ENCODE measurements around the gene LMNA.

DNA sequence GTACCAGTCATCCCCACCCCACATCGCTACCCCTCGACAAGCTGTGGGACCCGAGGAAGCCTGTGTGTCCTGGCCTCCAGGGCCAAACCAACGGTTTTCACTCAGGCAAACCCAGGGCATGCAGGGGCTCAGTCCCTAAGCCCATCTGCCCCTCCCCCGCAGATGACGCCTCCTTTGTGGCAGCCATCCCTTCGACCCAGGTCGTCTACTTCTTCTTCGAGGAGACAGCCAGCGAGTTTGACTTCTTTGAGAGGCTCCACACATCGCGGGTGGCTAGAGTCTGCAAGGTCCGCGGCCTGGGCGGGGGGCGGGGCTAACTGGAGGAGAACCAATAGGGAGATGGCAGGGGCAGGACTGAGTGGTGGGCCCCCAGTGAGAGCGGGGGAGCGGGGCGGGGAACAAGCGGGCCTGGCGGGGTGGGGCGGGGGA, 46.2 kb downstream of the LMNA start:
- TF ChIP-seq, protein P1, sequence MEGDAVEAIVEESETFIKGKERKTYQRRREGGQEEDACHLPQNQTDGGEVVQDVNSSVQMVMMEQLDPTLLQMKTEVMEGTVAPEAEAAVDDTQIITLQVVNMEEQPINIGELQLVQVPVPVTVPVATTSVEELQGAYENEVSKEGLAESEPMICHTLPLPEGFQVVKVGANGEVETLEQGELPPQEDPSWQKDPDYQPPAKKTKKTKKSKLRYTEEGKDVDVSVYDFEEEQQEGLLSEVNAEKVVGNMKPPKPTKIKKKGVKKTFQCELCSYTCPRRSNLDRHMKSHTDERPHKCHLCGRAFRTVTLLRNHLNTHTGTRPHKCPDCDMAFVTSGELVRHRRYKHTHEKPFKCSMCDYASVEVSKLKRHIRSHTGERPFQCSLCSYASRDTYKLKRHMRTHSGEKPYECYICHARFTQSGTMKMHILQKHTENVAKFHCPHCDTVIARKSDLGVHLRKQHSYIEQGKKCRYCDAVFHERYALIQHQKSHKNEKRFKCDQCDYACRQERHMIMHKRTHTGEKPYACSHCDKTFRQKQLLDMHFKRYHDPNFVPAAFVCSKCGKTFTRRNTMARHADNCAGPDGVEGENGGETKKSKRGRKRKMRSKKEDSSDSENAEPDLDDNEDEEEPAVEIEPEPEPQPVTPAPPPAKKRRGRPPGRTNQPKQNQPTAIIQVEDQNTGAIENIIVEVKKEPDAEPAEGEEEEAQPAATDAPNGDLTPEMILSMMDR (IDR thresholded peaks at IDR 0.05; ENCODE audit: poor library complexity): no peak
- TF ChIP-seq EZH2phosphoT487 (IDR thresholded peaks at IDR 0.05; ENCODE audit: low read depth, severe bottlenecking, unreplicated experiment) (no peak), EZH2 (IDR thresholded peaks at IDR 0.05; ENCODE audit: borderline replicate concordance) (no peak)

Data from hepatocyte (in vitro differentiated cells).